Measurements from ENCODE around the gene GSC.
"Not testable (repeated sequence)": the region's sequence is repeated elsewhere in the genome, so short reads cannot be mapped to it uniquely, and the experiment has no call there.

Gene GSC

GRCh38 chr14:94746131-94746530 is 23.8 kb downstream of the GSC start:
- DNase-seq (ENCODE audit: low read depth) = no peak

GRCh38 chr14:94738751-94739150 is 31.2 kb downstream of the GSC start:
- DNase-seq (ENCODE audit: low read depth) = no peak

GRCh38 chr14:94738097-94738496 is 31.8 kb downstream of the GSC start:
- DNase-seq (ENCODE audit: low read depth) = no peak

GRCh38 chr14:94728950-94729349 is 41.0 kb downstream of the GSC start:
- DNase-seq (ENCODE audit: low read depth) = no peak

GRCh38 chr14:94728440-94728839 is 41.5 kb downstream of the GSC start:
- DNase-seq (ENCODE audit: low read depth) = not testable (repeated sequence)

- not testable (repeated sequence) for DNase-seq (ENCODE audit: low read depth)
Measured at GRCh38 chr14:94726649-94727048, 43.3 kb downstream of the GSC start.

GRCh38 chr14:94724993-94725392 is 44.9 kb downstream of the GSC start:
- no peak for DNase-seq (ENCODE audit: low read depth)

- no peak for DNase-seq (ENCODE audit: low read depth)
Measured at GRCh38 chr14:94722397-94722796, 47.5 kb downstream of the GSC start.

Measured in activated T-cell treated with anti-CD3 and anti-CD28 coated beads for 48 hours (primary cell).